GM18520 (cell line): Measurements from ENCODE around the gene SKAP1.

Experiments
- ATAC-seq: cut with Tn5 transposase; IDR thresholded peaks from one replicate; pipeline ENCODE4 v1.9.1; 2021; ENCODE audit not compliant: unreplicated experiment

Gene SKAP1

GRCh38 chr17:48153691-48154358, 276.2 kb downstream of the SKAP1 start:
- ATAC-seq: no peak

GRCh38 chr17:48152289-48152688, 277.7 kb downstream of the SKAP1 start:
- ATAC-seq: no peak

- ATAC-seq: no peak
Measured at GRCh38 chr17:48151220-48151619, 278.8 kb downstream of the SKAP1 start.

- ATAC-seq: no peak
Measured at GRCh38 chr17:48150597-48151001, 279.4 kb downstream of the SKAP1 start.

- no peak for ATAC-seq
Measured at GRCh38 chr17:48149787-48150463, 280.1 kb downstream of the SKAP1 start.

- no peak for ATAC-seq
Measured at GRCh38 chr17:48148854-48149786, 280.9 kb downstream of the SKAP1 start.

- no peak for ATAC-seq
Measured at GRCh38 chr17:48148029-48148770, 281.8 kb downstream of the SKAP1 start.

- no peak for ATAC-seq
Measured at GRCh38 chr17:48144976-48145798, 284.8 kb downstream of the SKAP1 start.

GRCh38 chr17:48144231-48144630, 285.8 kb downstream of the SKAP1 start:
- no peak for ATAC-seq

GRCh38 chr17:48143629-48144028, 286.4 kb downstream of the SKAP1 start:
- no peak for ATAC-seq

- ATAC-seq: no peak
Measured at GRCh38 chr17:48139944-48140343, 290.1 kb downstream of the SKAP1 start.

- ATAC-seq: no peak
Measured at GRCh38 chr17:48137656-48138055, 292.4 kb downstream of the SKAP1 start.

- no peak for ATAC-seq
Measured at GRCh38 chr17:48134912-48135480, 295.0 kb downstream of the SKAP1 start.

- no peak for ATAC-seq
Measured at GRCh38 chr17:48132385-48132784, 297.6 kb downstream of the SKAP1 start.

- ATAC-seq: no peak
Measured at GRCh38 chr17:48131216-48131824, 298.7 kb downstream of the SKAP1 start.

GRCh38 chr17:48129981-48130380, 300.0 kb downstream of the SKAP1 start:
- ATAC-seq: no peak

GRCh38 chr17:48128400-48128799, 301.6 kb downstream of the SKAP1 start:
- ATAC-seq: no peak

GRCh38 chr17:48127371-48128051, 302.5 kb downstream of the SKAP1 start:
- ATAC-seq: no peak

- ATAC-seq: no peak
Measured at GRCh38 chr17:48126532-48126850, 303.5 kb downstream of the SKAP1 start.
